NCI-H748 treated with DMSO at 0.1 percent for 48 hours (cell line): ENCODE measurements around the gene GOLGA6L1.
"Not testable (repeated sequence)": the region's sequence is repeated elsewhere in the genome, so short reads cannot be mapped to it uniquely, and the experiment has no call there.

Experiments used
- DNase-seq: peaks from one replicate; lab custom pipeline; 2025; lab: John Stamatoyannopoulos, UW

GOLGA6L1 gene

GRCh38 chr15:23136722-23137121 is at the start of gene GOLGA6L1:
TSS of gene GOLGA6L1 (minus strand) at chr15:23136822. CDS start at chr15:23136731, 91 bp downstream.
- DNase-seq, result not testable (repeated sequence)

- DNase-seq, result not testable (repeated sequence)
Observed at GRCh38 chr15:23181201-23181600, 44.6 kb upstream of the GOLGA6L1 start.

- DNase-seq, result not testable (repeated sequence)
Observed at GRCh38 chr15:23180547-23180927, 43.9 kb upstream of the GOLGA6L1 start.

- DNase-seq, result not testable (repeated sequence)
Observed at GRCh38 chr15:23179768-23180546, 43.3 kb upstream of the GOLGA6L1 start.

- not testable (repeated sequence) for DNase-seq
Observed at GRCh38 chr15:23176683-23177082, 40.1 kb upstream of the GOLGA6L1 start.

DNA sequence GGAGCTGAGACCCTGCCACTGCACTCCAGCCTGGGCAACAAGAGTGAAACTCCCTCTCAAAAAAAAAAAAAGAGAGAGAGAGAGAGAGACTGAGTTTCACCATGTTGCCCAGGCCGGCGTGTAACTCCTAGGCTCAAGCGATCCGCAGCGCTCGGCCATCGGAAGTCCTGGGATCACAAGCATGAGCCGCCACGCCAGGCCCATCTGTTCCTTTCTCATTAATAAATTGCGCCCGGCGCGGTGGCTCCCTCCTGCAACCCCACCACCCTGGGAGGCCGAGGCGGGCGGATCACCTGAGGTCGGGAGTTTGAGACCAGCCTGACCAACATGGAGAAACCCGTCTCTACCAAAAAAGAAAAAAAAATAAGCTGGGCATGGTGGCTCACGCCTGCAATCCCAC is 39.0 kb upstream of the GOLGA6L1 start:
- DNase-seq, result not testable (repeated sequence)

GRCh38 chr15:23174609-23175140 is 38.1 kb upstream of the GOLGA6L1 start:
- DNase-seq, result not testable (repeated sequence)

DNA sequence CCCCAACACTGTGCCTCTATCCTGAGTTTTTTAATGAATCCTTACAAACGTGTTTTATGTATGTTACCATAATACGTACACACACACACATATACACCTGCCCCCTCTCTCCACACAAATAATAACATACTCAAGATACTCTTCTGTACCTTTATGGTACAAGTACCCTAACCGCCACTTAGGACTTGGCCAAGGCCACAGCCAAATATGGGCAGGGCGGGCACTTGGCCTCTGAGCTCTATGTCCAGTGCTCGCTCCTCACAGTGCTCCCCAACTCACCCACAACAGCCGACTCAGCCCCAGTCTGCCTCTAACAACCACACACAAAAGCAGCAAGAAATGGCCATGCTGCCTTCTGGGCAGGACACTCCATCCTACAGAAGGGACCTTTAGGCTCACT is 3.8 kb downstream of the GOLGA6L1 start:
- not testable (repeated sequence) for DNase-seq

- no peak for DNase-seq
Observed at GRCh38 chr15:23118208-23118607, 18.4 kb downstream of the GOLGA6L1 start.

DNA sequence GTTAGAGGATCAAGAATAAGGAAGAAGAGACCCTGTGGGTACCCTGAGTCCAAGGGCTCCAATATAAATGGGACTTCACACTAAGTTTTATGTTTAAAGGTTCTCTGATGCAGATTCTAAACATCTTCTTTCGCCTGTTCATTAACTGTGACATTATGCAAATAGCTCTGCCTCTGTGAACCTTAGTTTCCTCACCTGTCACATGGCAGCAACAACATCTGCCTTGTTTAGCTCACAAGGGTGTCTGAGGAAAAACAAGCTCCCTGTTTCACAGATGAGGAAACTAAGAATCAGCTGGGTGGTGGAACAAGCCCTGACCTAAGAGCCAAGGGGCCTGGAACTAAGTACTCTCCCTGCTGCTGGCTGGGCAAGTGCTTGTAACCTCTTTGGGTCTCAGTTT is 40.8 kb downstream of the GOLGA6L1 start:
- DNase-seq, result no peak

DNA sequence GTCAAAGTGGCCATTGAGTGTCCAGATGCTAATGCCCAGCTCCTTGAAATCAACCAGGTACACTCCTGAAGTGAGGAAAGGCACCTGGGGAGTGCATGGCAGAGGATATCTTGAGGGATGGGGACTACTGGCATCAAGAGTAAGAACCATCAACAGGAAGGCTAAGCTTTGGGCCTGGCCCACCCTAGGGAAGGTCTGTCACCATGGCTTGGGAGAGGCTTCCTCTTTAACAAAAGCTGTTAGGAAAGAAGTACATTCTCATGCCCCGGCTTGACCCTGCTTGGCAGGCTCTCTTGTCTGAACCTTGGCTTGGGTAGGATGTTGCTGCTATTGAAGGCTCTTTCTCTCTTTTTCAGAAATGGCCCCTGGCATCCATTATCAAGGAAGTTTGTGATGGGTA is 53.5 kb downstream of the GOLGA6L1 start:
- DNase-seq, result no peak

GRCh38 chr15:23081996-23082737 is 54.5 kb downstream of the GOLGA6L1 start:
- DNase-seq, result not testable (repeated sequence)

DNA sequence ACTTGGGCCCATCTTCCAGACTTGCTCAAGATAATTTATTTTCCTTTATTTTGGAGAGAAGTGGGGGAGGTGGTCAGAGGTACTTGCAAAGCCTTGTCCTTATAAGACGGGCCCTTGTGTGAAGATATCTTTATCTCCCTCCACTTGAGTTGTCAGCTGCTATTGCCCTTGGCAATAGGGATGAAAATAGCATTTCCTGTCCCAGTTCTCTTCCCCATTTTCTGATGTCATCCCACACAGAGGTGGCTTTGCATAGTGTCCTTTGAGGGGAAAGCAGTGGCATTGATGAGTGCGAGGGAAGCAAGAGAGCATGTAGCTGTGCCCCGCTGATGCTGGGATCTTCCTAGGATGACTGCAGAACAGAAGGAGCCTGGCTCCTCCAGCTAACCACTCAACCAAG is 55.4 kb downstream of the GOLGA6L1 start:
- no peak for DNase-seq

DNA sequence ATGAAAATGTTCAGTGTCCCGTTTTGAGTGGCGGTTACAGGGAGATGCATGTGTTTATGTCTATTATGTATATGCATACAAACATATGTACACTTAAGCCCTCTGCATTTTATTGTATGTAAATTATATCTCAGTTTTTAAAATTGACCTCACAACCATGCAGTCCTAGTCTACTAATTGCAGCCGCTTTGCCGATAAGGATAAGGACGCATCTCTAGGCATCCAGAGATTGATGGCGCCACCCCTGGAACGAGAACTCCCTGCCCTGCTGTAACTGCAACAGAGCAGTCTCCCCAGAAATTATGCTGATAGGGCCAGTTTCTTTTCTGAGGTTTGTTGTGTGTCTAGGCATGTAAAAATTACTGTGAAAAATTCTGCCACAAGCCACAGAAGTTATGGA is 56.9 kb downstream of the GOLGA6L1 start:
- DNase-seq, result no peak
